GM08714 (cell line): ENCODE measurements around the gene DLG2.
"Not testable (repeated sequence)": the region's sequence is repeated elsewhere in the genome, so short reads cannot be mapped to it uniquely, and the experiment has no call there.

Experiments used
- H3K4me3 ChIP-seq: fragments of 200-500 bp; sonication (Bioruptor generic); 2 replicates; pipeline ENCODE4 v1.5.1; 2014; ENCODE audit warnings: mild to moderate bottlenecking, low read length, inconsistent platforms
- ZNF274 ChIP-seq: IDR thresholded peaks from 2 replicates; pipeline ENCODE4 v1.6.1; 2012; ENCODE audit warnings: mild to moderate bottlenecking, low read depth, low read length

The DLG2 gene

DNA sequence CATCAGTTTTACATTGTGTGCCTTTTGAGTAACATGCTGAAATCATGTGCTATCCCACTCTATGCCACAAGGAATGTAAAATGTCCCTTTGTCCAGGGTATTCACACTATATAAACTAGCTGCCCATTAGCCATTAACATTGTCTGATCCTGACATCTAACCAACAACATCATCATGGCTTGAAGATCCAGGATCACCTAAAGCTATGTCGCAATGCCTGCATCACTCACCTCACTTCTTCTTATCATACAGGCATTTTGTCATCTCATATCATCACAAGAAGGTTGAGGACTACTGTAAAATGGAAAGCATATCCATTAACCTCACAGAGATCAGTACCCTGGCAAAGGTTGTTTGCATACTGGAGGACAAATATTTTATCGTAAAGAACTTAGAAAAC, 742.3 kb downstream of the DLG2 start:
- TF ChIP-seq ZNF274: no peak
- no peak overlapping the region for H3K4me3 ChIP-seq

GRCh38 chr11:84882056-84882455, 745.1 kb downstream of the DLG2 start:
- no peak for TF ChIP-seq ZNF274
- no peak overlapping the region for H3K4me3 ChIP-seq

GRCh38 chr11:84871116-84871515, 756.0 kb downstream of the DLG2 start:
- no peak overlapping the region for H3K4me3 ChIP-seq
- no peak for TF ChIP-seq ZNF274

- H3K4me3 ChIP-seq: no peak overlapping the region
- no peak for TF ChIP-seq ZNF274
Measured at GRCh38 chr11:84870486-84870885, 756.7 kb downstream of the DLG2 start.

- H3K4me3 ChIP-seq: no peak overlapping the region
- no peak for TF ChIP-seq ZNF274
Measured at GRCh38 chr11:84866922-84867321, 760.2 kb downstream of the DLG2 start.

DNA sequence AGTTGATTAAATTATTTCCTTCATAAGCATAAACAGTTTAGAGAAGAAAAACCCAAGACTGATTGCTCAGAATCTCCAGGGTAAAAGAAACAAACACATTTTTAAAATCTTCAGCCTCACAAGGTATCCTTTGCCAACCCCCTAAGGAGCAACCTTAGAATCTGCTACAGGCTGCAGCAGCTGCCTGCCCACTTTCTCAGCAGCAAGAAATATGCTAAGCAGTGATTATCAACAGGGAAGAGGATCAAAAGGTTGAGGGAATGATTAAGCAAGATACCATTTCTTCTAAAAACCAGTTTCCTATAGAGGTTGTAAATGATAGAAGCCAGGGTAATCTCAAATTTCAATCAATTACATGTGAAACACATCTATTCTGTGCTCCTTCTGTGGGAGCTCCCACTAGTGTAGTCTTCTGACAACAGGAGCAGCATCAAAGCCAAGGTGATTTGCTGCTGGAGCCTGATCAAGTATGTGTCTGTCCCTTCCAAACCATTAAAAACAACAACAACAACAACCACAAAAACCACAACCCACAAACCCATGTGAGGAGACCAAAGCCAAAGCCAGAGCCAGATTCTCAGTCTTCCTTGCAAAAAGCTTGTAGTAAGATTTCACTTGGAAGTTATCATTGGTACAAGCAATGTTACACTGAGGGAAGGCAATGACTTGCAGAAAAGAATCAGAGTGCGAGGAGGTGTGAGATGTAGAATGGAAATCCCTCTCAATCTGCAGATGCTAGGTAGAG, 761.2 kb downstream of the DLG2 start:
- TF ChIP-seq ZNF274: no peak
- no peak overlapping the region for H3K4me3 ChIP-seq

GRCh38 chr11:84865257-84865656, 761.9 kb downstream of the DLG2 start:
- H3K4me3 ChIP-seq: no peak overlapping the region
- TF ChIP-seq ZNF274: no peak

DNA sequence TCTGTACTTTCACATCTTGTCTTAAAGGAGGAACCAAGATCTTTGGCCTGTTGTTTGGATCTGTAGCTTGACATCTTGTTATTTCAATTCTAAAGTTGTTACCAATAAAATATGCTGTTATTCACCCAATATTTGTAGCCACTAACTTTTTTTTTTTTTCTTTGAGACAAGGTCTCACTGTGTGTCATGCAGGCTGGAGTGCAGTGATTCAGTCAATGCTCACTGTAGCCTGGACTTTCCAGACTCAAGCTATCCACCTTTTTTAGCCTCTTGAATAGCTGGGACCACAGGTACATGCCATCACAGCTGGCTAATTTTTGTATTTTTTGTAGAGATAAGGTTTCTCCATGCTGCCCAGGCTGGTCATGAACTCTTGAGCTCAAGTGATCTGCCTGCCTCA, 769.4 kb downstream of the DLG2 start:
- H3K4me3 ChIP-seq: no peak overlapping the region
- TF ChIP-seq ZNF274: no peak

GRCh38 chr11:84855508-84856245, 771.5 kb downstream of the DLG2 start:
- no peak overlapping the region for H3K4me3 ChIP-seq
- no peak for TF ChIP-seq ZNF274

GRCh38 chr11:84854498-84854880, 772.7 kb downstream of the DLG2 start:
- no peak for TF ChIP-seq ZNF274

GRCh38 chr11:84853841-84854497, 773.2 kb downstream of the DLG2 start:
- no peak for TF ChIP-seq ZNF274
- no peak overlapping the region for H3K4me3 ChIP-seq

More at GRCh38 chr11:84854498-84854880, 772.7 kb downstream of the DLG2 start:
- no peak overlapping the region for H3K4me3 ChIP-seq

- TF ChIP-seq ZNF274: no peak
- no peak overlapping the region for H3K4me3 ChIP-seq
Measured at GRCh38 chr11:84847842-84848241, 779.3 kb downstream of the DLG2 start.

DNA sequence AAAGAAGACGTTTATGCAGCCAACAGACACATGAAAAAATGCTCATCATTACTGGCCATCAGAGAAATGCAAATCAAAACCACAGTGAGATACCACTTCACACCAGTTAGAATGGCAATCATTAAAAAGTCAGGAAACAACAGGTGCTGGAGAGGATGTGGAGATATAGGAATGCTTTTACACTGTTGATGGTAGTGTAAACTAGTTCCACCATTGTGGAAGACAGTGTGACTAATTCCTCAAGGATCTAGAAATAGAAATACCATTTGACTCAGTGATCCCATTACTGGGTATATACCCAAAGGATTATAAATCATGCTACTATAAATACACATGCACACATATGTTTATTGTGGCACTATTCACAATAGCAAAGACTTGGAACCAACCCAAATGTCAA, 786.9 kb downstream of the DLG2 start:
- H3K4me3 ChIP-seq: not testable (repeated sequence)

GRCh38 chr11:84837402-84838069, 789.6 kb downstream of the DLG2 start:
- no peak overlapping the region for H3K4me3 ChIP-seq
- TF ChIP-seq ZNF274: no peak
